Choroid plexus epithelial cell (primary cell): ENCODE results near the gene TEDC1.

Experiments
- DNase-seq: peaks from one replicate; pipeline ENCODE4 v3.0.0-alpha.2; 2010; ENCODE audit warnings: low read depth
- H3K4me3 ChIP-seq: 2 replicates; pipeline ENCODE4 v1.5.1; 2011; ENCODE audit warnings: low read depth, mild to moderate bottlenecking, control low read depth, low read length, moderate library complexity
- TF ChIP-seq, protein P1 (sequence below): conservative IDR thresholded peaks from 2 replicates; pipeline ENCODE4 v1.5.1; 2011; ENCODE audit warnings: low read depth, mild to moderate bottlenecking, control low read depth, inconsistent platforms, low read length, moderate library complexity

TEDC1 gene

GRCh38 chr14:105487986-105488777 lies 2.9 kb upstream of the TEDC1 start:
- TF ChIP-seq, protein P1, sequence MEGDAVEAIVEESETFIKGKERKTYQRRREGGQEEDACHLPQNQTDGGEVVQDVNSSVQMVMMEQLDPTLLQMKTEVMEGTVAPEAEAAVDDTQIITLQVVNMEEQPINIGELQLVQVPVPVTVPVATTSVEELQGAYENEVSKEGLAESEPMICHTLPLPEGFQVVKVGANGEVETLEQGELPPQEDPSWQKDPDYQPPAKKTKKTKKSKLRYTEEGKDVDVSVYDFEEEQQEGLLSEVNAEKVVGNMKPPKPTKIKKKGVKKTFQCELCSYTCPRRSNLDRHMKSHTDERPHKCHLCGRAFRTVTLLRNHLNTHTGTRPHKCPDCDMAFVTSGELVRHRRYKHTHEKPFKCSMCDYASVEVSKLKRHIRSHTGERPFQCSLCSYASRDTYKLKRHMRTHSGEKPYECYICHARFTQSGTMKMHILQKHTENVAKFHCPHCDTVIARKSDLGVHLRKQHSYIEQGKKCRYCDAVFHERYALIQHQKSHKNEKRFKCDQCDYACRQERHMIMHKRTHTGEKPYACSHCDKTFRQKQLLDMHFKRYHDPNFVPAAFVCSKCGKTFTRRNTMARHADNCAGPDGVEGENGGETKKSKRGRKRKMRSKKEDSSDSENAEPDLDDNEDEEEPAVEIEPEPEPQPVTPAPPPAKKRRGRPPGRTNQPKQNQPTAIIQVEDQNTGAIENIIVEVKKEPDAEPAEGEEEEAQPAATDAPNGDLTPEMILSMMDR = no peak
- DNase-seq = no peak
- H3K4me3 ChIP-seq = no peak overlapping the region

DNA sequence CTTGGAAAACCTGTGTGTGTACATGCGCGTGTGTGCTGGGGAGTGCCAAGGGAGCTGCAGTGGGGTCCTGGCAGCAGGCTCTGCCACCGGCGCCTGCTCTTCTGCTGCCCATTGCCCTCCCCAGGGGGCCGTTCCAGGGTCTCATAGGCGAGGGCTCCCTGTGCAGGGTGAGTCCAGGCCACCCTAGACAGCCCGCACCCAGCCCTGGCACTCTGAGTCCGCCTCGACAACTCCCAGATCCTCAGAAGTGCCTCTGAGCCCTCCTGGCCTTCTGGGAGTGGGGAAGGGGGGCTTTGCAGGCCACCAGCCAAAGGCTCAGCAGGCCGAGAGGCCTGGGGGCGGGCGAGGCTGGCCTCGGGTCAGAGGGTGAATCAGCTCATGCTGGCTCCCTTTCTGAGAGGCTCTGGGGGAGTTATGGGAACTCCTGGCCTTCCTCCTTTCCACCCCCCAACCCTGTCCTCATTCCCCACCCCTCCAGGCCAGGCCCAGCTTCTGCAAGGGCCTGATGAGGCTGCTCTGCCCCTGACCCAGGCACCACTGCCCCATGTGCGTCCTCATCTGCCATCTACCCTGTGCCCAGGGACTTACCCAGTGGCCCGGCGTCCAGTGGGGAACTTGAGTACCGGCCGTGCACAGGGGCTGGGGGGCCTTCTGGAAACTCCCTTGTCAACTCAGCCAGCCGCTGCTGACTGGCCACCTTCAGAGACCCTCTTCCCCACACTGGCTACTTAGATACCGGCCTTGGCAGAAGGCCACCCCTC lies 2.1 kb upstream of the TEDC1 start:
- no peak overlapping the region for H3K4me3 ChIP-seq
- TF ChIP-seq, protein P1 = no peak
- DNase-seq = no peak

GRCh38 chr14:105489542-105490266 lies 1.3 kb upstream of the TEDC1 start:
- peak; percentile 88 for DNase-seq
- H3K4me3 ChIP-seq = peak overlapping the region; percentile 65
- TF ChIP-seq, protein P1 = peak; percentile 82

DNA sequence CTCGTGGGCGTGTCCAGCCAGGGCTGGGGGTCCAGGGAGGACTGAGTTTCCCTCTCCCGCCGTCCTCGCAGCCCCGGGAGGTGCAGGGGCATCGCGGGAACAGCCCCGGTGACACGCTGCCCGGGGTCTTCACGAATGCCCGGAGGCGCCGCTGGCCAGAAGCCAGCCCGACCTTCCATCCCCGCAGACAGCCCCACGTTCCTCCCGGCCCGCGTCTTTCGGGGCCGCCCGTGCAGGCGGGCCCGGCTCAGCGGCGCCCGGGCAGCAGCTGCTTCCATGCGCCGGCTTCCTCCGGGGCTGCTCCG lies 827 bp upstream of the TEDC1 start:
- TF ChIP-seq, protein P1 = no peak
- no peak for DNase-seq
- H3K4me3 ChIP-seq = peak overlapping the region; percentile 65

- peak; percentile 34 for DNase-seq
- TF ChIP-seq, protein P1 = no peak
Measured at GRCh38 chr14:105491366-105491973, 424 bp downstream of the TEDC1 start.

GRCh38 chr14:105492031-105492970 lies 1.3 kb downstream of the TEDC1 start:
- TF ChIP-seq, protein P1 = no peak
- no peak overlapping the region for H3K4me3 ChIP-seq
- DNase-seq = no peak

More at GRCh38 chr14:105491366-105491973, 424 bp downstream of the TEDC1 start:
- H3K4me3 ChIP-seq = peak overlapping the region; percentile 65
